Activated T-cell treated with anti-CD3 and anti-CD28 coated beads, Interleukin-2, amount 50 U/mL, for 1 hour (primary cell): Measurements from ENCODE around the gene KLK3.

Experiments
- DNase-seq: peaks from one replicate; pipeline ENCODE4 v3.0.0-alpha.2; 2020

Gene KLK3

DNA sequence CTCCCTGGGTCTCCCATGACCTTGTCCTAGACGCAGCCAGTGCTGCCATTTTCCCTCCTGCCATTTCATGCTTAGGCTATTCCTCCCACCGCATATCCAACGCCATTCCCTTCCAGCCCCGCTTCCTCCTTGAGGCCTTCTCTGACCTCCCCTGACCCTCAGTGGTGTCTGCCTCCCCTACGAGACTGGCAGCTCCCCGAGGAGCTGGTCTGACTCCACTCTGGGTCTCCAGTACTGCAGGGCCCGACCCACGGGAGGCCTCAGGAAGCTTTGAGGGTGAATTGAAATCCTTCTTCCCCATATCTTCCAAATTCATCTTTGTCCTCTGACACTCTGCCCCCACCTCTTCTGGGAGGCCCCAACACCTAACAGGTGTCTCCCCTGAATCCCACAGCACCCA lies 22.0 kb upstream of the KLK3 start:
- no peak for DNase-seq

GRCh38 chr19:50833117-50833801 lies 21.5 kb upstream of the KLK3 start, which contains the start of gene KLK15:
Gene KLK15 (minus strand): TSS chr19:50833574. CDS start chr19:50831492, 2,082 bp downstream.
- DNase-seq, result no peak

DNA sequence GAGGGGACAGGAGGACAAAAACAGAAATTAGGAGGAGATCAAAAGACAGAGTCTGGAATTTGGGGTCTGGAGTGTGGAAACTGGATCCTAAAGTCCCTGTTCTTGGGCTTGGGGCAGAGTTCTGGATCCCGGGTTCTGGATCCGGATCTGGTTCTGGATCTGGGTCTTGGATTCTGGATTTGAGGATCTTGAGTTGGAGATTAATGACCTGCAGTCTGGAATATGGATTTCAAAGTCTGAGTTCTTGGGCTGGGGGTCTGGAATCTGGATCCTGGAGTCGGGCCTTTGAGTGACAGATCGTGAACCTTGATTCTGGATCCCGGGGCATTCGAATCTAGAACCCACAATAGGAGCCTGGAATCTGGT lies 20.9 kb upstream of the KLK3 start:
- no peak for DNase-seq

DNA sequence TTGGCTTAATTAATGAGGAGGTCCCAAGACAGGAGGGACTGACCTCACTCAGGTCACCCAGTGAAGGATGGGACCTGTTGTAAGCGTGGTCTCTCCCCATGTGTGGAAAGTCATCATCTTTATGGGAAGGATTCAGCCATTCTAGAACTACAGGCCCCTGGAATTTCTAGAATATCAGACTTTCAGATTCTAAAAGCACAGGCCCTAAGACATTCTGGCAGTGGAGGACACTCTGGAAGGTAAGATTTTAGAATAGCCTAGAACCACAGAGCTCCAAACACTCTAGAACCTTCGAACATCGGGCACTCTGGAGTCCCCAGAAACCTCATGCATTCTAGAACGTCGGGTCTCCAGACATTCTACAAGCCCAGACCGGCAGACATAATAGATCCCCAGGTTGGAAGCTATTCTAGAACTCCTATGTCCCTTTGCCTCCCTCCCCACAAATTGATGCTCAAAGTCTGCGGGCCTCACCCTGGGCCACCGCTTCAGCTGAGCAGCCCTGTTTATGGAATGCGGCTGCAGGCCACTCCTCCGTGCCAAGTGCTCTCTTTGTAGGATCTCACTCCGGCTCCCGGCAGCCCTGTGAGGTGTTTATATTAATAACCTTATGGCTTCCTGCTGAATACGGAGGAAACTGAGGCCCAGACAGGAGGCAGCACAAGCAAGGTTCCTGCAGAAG lies 19.5 kb upstream of the KLK3 start:
- no peak for DNase-seq

- peak; percentile 71 for DNase-seq
These were observed 18.8 kb upstream of the KLK3 start for GRCh38 chr19:50835785-50836542.

DNA sequence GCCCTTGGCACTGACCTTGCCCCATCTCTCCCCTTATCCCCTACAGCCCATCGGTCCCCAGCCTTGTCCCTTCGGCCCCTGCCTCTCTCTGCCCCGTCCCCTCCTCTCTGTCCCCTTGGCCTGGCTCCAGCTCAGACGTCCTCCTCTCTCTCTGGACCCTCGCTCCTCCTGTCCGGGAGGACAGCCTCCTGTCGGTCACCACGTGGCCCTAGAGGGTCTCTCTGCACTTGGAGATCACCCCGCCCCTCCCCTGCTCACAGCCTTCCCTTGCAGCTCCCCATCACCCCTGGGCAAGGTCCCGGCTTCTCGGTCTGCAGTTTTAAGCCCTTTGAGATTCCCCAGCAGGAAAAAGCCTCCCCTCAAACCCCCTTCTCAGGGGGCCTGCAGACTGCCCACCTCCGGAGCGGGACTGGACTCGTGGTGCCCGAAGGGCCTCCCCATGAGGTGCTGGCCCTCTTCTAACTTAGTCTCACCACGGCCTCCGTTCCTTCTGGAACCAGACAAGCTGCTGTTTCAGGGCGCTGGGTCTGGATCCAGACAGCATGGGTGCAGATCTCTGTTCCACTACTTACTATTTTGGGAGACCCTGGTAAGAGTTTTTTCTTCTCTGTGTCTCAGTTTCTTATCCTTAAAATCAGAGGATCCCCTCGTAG lies 18.0 kb upstream of the KLK3 start:
- DNase-seq, result no peak

DNA sequence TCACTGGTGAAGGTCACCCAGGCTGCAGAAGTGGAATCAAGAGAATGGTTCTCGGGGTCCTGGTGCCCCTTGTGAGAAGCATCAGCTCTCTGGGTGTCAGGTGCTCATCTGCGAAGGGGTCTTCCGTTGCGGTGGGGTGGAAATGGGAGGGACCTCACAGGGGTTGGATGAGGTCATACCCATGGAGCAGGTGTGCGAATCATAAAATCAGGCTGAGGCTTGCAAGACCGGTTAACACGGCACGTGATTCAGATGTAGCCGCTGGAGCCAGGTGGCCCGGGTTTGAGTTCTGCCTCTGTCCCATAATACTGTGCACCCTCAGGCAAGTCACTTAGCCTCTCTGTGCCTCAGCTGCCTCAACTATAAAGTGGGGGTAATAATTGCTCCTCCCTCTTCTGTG lies 17.4 kb upstream of the KLK3 start:
- no peak for DNase-seq

GRCh38 chr19:50838239-50838638 lies 16.5 kb upstream of the KLK3 start:
- no peak for DNase-seq

- no peak for DNase-seq
These were observed 14.7 kb upstream of the KLK3 start for GRCh38 chr19:50839712-50840655.

DNA sequence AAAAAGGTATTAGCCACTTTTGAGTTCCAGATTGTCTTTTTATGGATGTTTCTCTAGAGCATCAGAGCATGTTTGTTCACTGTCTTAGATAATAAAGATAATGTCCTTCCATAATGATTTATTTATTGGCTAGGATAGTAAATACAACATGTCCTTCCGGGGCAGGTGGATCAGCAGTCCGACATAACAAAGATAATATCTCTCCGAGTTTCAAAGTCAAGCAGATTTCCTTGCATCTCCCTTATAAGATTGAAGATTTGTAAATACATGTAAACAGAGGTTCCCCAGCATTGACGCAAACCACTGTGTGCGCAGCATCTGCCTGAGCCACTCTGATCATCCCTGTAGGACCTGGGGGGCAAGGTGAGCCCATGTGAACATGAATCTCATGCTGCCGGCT lies 12.6 kb upstream of the KLK3 start:
- no peak for DNase-seq

DNA sequence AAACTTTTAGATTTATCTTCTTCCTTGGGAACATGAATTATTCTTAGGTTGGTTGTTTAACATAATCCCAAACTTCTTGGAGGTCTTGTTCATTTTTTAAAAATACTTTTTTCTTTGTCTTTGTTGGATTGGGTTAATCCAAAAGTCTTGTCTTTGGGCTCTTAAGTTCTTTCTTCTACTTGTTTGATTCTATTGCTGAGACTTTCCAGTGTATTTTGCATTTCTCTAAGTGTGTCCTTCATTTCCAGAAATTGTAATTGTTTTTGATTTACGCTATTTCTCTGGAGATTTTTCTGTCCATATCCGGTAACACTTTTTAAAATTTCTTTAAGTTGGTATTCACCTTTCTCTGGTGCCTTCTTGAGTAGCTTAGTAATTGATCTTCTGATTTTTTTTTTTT lies 11.5 kb upstream of the KLK3 start:
- no peak for DNase-seq

GRCh38 chr19:50843701-50844221 lies 11.0 kb upstream of the KLK3 start:
- DNase-seq, result no peak

DNA sequence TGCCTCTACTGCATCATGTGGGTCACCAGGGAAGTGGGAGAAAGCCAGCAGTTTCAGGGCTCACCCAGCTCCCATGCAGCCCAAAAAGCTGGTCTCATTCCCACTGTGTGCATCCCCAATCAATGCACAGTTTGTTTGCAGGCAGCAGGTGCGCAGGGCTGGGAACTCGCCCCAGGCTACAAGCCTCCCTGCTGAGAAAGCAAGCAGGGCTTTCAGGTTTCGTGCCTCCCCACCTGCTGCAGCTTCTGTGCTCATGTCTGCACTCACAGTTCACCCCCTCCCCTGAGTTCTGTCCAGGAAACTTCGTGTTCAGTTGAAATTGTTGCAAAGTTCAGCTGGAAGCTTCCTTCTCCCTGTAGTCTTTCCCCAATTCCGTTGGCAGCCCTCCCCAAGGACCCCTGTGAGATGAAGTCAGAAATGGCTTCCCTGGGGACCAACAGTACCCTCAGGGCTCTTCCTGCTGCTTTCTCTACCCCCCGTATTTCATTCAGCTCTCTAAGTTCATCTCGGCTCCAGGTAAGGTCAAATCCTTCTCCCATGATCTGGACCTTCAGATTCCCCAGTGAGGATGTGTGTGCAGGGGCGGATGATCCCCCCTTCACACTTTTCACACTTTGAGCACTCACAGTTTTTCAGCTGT lies 10.3 kb upstream of the KLK3 start:
- DNase-seq, result no peak

GRCh38 chr19:50850738-50851137 lies 4.0 kb upstream of the KLK3 start:
- DNase-seq, result no peak

DNA sequence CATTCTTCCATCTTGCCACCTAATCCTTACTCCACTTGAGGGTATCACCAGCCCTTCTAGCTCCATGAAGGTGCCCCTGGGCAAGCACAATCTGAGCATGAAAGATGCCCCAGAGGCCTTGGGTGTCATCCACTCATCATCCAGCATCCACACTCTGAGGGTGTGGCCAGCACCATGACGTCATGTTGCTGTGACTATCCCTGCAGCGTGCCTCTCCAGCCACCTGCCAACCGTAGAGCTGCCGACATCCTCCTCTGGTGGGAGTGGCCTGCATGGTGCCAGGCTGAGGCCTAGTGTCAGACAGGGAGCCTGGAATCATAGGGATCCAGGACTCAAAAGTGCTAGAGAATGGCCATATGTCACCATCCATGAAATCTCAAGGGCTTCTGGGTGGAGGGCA lies 3.1 kb upstream of the KLK3 start:
- DNase-seq, result no peak

DNA sequence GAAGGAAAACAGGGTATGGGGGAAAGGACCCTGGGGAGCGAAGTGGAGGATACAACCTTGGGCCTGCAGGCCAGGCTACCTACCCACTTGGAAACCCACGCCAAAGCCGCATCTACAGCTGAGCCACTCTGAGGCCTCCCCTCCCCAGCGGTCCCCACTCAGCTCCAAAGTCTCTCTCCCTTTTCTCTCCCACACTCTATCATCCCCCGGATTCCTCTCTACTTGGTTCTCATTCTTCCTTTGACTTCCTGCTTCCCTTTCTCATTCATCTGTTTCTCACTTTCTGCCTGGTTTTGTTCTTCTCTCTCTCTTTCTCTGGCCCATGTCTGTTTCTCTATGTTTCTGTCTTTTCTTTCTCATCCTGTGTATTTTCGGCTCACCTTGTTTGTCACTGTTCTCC lies 2.7 kb downstream of the KLK3 start:
- DNase-seq, result no peak

- DNase-seq, result no peak
These were observed 4.2 kb downstream of the KLK3 start for GRCh38 chr19:50858886-50859285.

DNA sequence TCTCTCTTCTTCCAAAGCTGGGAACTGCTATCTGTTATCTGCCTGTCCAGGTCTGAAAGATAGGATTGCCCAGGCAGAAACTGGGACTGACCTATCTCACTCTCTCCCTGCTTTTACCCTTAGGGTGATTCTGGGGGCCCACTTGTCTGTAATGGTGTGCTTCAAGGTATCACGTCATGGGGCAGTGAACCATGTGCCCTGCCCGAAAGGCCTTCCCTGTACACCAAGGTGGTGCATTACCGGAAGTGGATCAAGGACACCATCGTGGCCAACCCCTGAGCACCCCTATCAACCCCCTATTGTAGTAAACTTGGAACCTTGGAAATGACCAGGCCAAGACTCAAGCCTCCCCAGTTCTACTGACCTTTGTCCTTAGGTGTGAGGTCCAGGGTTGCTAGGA lies 5.1 kb downstream of the KLK3 start:
- DNase-seq, result no peak

DNA sequence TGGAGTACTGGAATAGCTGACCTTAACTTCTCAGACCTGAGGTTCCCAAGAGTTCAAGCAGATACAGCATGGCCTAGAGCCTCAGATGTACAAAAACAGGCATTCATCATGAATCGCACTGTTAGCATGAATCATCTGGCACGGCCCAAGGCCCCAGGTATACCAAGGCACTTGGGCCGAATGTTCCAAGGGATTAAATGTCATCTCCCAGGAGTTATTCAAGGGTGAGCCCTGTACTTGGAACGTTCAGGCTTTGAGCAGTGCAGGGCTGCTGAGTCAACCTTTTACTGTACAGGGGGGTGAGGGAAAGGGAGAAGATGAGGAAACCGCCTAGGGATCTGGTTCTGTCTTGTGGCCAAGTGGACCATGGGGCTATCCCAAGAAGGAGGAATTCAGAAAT lies 6.3 kb downstream of the KLK3 start:
- no peak for DNase-seq

GRCh38 chr19:50861496-50862286 lies 7.0 kb downstream of the KLK3 start:
- DNase-seq, result no peak

DNA sequence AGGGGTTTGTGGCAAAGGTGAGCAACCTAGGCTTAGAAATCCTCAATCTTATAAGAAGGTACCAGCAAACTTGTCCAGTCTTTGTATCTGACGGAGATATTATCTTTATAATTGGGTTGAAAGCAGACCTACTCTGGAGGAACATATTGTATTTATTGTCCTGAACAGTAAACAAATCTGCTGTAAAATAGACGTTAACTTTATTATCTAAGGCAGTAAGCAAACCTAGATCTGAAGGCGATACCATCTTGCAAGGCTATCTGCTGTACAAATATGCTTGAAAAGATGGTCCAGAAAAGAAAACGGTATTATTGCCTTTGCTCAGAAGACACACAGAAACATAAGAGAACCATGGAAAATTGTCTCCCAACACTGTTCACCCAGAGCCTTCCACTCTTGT lies 14.8 kb downstream of the KLK3 start:
- DNase-seq, result no peak
